Large intestine (tissue), 3 donors: ENCODE results near the gene ZNF622. TPM values are rescaled to one million over a fixed set of nuclear protein-coding genes. Genes with fewer than 3 reads are reported as not detected.

ENCODE experiments used
- DNase-seq, 2 donors: peaks; one replicate each; pipeline versions ENCODE4 v3.0.0 to v3.0.0-alpha.2; 2013
- H3K27ac ChIP-seq: one replicate; pipeline ENCODE4 v1.5.1; 2013; ENCODE audit warnings: low read length
- H3K27me3 ChIP-seq: 2 replicates; pipeline ENCODE4 v1.6.1; 2013; ENCODE audit warnings: low read length; ENCODE audit not compliant: control insufficient read depth, insufficient read depth
- H3K36me3 ChIP-seq: 2 replicates; pipeline ENCODE4 v1.6.1; 2013; ENCODE audit warnings: low read length; ENCODE audit not compliant: control insufficient read depth, insufficient read depth
- H3K4me1 ChIP-seq: one replicate; pipeline ENCODE4 v1.6.1; 2013; ENCODE audit warnings: low read length; ENCODE audit not compliant: control insufficient read depth, insufficient read depth
- H3K4me3 ChIP-seq: one replicate; pipeline ENCODE4 v1.5.1; 2013; ENCODE audit warnings: low read length
- H3K9me3 ChIP-seq: one replicate; pipeline ENCODE4 v1.6.1; 2013; ENCODE audit warnings: mild to moderate bottlenecking, low read depth, low read length, moderate library complexity; ENCODE audit not compliant: control insufficient read depth
- WGBS: methylation state at CpG from one replicate; pipeline ENCODE4 v1.1.5; 2013; ENCODE audit warnings: low lambda C conversion rate; ENCODE audit not compliant: insufficient coverage; 5-methylcytosine and 5-hydroxymethylcytosine counted together
- polyA plus RNA-seq: library from polyadenylated mRNA; unstranded; fragments of 120-200 nt; gene quantifications from one replicate; pipeline ENCODE4 v1.2.1, GENCODE V29; 2013

ZNF622 gene
- polyA plus RNA-seq, 1 donor, result 32.1 TPM

- peaks cover 7% of the 10 kb centered on the region for H3K36me3 ChIP-seq
- no peak overlapping the region for H3K27ac ChIP-seq
- peaks cover 5% of the 10 kb centered on the region for H3K9me3 ChIP-seq
- no peak for DNase-seq
- WGBS, result 100% methylated on average over 1 of the region's 5 CpGs
- no peaks in the 10 kb centered on the region for H3K4me1 ChIP-seq
- H3K27me3 ChIP-seq, result no peaks in the 10 kb centered on the region
- no peak overlapping the region for H3K4me3 ChIP-seq
Observed at GRCh38 chr5:16500024-16500423, 34.4 kb upstream of the ZNF622 start.

- Histone ChIP-seq H3K4me1 (peaks cover 3% of the 10 kb centered on the region), H3K9me3 (peaks cover 11% of the 10 kb centered on the region), H3K4me3 (no peak overlapping the region), H3K27ac (no peak overlapping the region), H3K36me3 (peaks cover 3% of the 10 kb centered on the region), H3K27me3 (no peaks in the 10 kb centered on the region)
- no peak for DNase-seq
- 67% methylated on average over 1 of the region's 2 CpGs for WGBS
Observed at GRCh38 chr5:16497546-16497945, 31.9 kb upstream of the ZNF622 start.

- peaks cover 13% of the 10 kb centered on the region for H3K4me1 ChIP-seq
- no peak overlapping the region for H3K4me3 ChIP-seq
- peak in 1 of 2 donors; percentile 13 for DNase-seq
- no peaks in the 10 kb centered on the region for H3K27me3 ChIP-seq
- WGBS, result 60% methylated on average over 1 of the region's 1 CpG
- H3K36me3 ChIP-seq, result peaks cover 3% of the 10 kb centered on the region
- peaks cover 11% of the 10 kb centered on the region for H3K9me3 ChIP-seq
- peak overlapping the region; percentile 49 for H3K27ac ChIP-seq
Observed at GRCh38 chr5:16493261-16493660, 27.7 kb upstream of the ZNF622 start.

GRCh38 chr5:16492398-16493140, 27.0 kb upstream of the ZNF622 start:
- Histone ChIP-seq H3K4me3 (no peak overlapping the region), H3K36me3 (peaks cover 3% of the 10 kb centered on the region), H3K4me1 (peaks cover 20% of the 10 kb centered on the region), H3K9me3 (peaks cover 11% of the 10 kb centered on the region), H3K27ac (peak overlapping the region; percentile 49), H3K27me3 (no peaks in the 10 kb centered on the region)
- peak; percentile 55 to 77 for DNase-seq
- 41% methylated on average over 5 of the region's 10 CpGs for WGBS

GRCh38 chr5:16490911-16491310, 25.3 kb upstream of the ZNF622 start:
- Histone ChIP-seq H3K27me3 (no peaks in the 10 kb centered on the region), H3K27ac (no peak overlapping the region), H3K9me3 (peaks cover 11% of the 10 kb centered on the region), H3K36me3 (no peaks in the 10 kb centered on the region), H3K4me1 (peaks cover 35% of the 10 kb centered on the region), H3K4me3 (no peak overlapping the region)
- 100% methylated on average over 1 of the region's 8 CpGs for WGBS
- DNase-seq, result no peak

- peak; percentile 35 to 69 for DNase-seq
- peaks cover under 1% of the 10 kb centered on the region for H3K9me3 ChIP-seq
- peak overlapping the region; percentile 30 for H3K27ac ChIP-seq
- H3K27me3 ChIP-seq, result no peaks in the 10 kb centered on the region
- WGBS, result no CpG with 5 or more reads among the region's 1 CpG
- peaks cover 38% of the 10 kb centered on the region for H3K4me1 ChIP-seq
- no peaks in the 10 kb centered on the region for H3K36me3 ChIP-seq
- H3K4me3 ChIP-seq, result no peak overlapping the region
Observed at GRCh38 chr5:16489322-16489791, 23.8 kb upstream of the ZNF622 start.

GRCh38 chr5:16487456-16487855, 21.9 kb upstream of the ZNF622 start:
- no peak overlapping the region for H3K4me3 ChIP-seq
- H3K9me3 ChIP-seq, result no peaks in the 10 kb centered on the region
- peak overlapping the region; percentile 93 for H3K27ac ChIP-seq
- peaks cover 52% of the 10 kb centered on the region for H3K4me1 ChIP-seq
- H3K27me3 ChIP-seq, result no peaks in the 10 kb centered on the region
- no CpG with 5 or more reads among the region's 2 CpGs for WGBS
- no peaks in the 10 kb centered on the region for H3K36me3 ChIP-seq
- peak; percentile 50 to 82 for DNase-seq

- no peaks in the 10 kb centered on the region for H3K27me3 ChIP-seq
- no CpG with 5 or more reads among the region's 4 CpGs for WGBS
- peak overlapping the region; percentile 93 for H3K27ac ChIP-seq
- peaks cover 56% of the 10 kb centered on the region for H3K4me1 ChIP-seq
- no peaks in the 10 kb centered on the region for H3K9me3 ChIP-seq
- H3K36me3 ChIP-seq, result no peaks in the 10 kb centered on the region
- no peak overlapping the region for H3K4me3 ChIP-seq
- DNase-seq, result peak; percentile 86 to 90
Observed at GRCh38 chr5:16486711-16487111, 21.1 kb upstream of the ZNF622 start.

- no peak overlapping the region for H3K4me3 ChIP-seq
- peaks cover 63% of the 10 kb centered on the region for H3K4me1 ChIP-seq
- peak overlapping the region; percentile 93 for H3K27ac ChIP-seq
- DNase-seq, result no peak
- H3K27me3 ChIP-seq, result no peaks in the 10 kb centered on the region
- no peaks in the 10 kb centered on the region for H3K9me3 ChIP-seq
- H3K36me3 ChIP-seq, result no peaks in the 10 kb centered on the region
Observed at GRCh38 chr5:16485656-16486055, 20.1 kb upstream of the ZNF622 start.

GRCh38 chr5:16484081-16484480, 18.5 kb upstream of the ZNF622 start:
- H3K9me3 ChIP-seq, result no peaks in the 10 kb centered on the region
- peak overlapping the region; percentile 78 for H3K27ac ChIP-seq
- H3K4me1 ChIP-seq, result peaks cover 64% of the 10 kb centered on the region
- H3K27me3 ChIP-seq, result no peaks in the 10 kb centered on the region
- H3K36me3 ChIP-seq, result no peaks in the 10 kb centered on the region
- no peak overlapping the region for H3K4me3 ChIP-seq
- WGBS, result no CpG with 5 or more reads among the region's 1 CpG
- no peak for DNase-seq

GRCh38 chr5:16483361-16483760, 17.8 kb upstream of the ZNF622 start:
- Histone ChIP-seq H3K4me3 (no peak overlapping the region), H3K4me1 (peaks cover 59% of the 10 kb centered on the region), H3K27me3 (no peaks in the 10 kb centered on the region), H3K27ac (peak overlapping the region; percentile 78), H3K36me3 (no peaks in the 10 kb centered on the region), H3K9me3 (no peaks in the 10 kb centered on the region)
- DNase-seq, result peak; percentile 44 to 85
